GM23248 (cell line): ENCODE results near the gene ANKRD40.

Experiments used
- EZH2 ChIP-seq: fragments of 200-600 bp; sonication (generic); IDR thresholded peaks from 2 replicates; pipeline ENCODE4 v1.6.1; 2018; ENCODE audit warnings: antibody characterized with exemption, mild to moderate bottlenecking; ENCODE audit not compliant: insufficient read depth, poor library complexity, severe bottlenecking
- EZH2phosphoT487 ChIP-seq: fragments of 200-600 bp; sonication (generic); IDR thresholded peaks from 2 replicates; pipeline ENCODE4 v1.6.1; 2018; ENCODE audit warnings: antibody characterized with exemption, moderate library complexity, mild to moderate bottlenecking, low read depth; ENCODE audit not compliant: insufficient read depth

DNA sequence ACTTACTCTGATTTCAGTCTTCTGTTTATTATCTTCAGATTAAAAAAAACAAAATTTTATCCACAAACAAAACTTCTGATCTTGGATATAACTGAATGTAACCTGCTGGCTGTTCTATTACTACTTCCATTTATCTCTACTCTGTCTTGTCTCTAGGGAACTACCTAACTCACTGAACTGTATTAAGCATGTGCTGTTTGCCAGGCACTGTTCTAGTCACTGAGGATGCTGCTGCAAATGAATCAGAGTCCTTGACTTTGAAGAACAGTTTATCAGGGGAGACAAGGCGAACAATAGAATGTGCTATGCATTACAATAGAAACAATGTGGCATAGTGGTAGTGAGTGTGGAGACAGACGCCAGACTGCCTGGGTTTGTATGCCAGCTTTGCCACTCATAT is 2.3 kb upstream of the ANKRD40 start:
- TF ChIP-seq EZH2phosphoT487 (no peak), EZH2 (no peak)
